Smooth muscle cell (in vitro differentiated cells): ENCODE data around the gene COQ2. TPM values are rescaled to one million over a fixed set of nuclear protein-coding genes. Genes with fewer than 3 reads are reported as not detected.
"Not testable (repeated sequence)": the region's sequence is repeated elsewhere in the genome, so short reads cannot be mapped to it uniquely, and the experiment has no call there.

Source experiments
- DNase-seq: peaks from one replicate; lab custom pipeline; 2025; ENCODE audit not compliant: unreplicated experiment; lab: John Stamatoyannopoulos, UW
- H2AFZ ChIP-seq: fragments of 200-600 bp; sonication (generic); 2 replicates; pipeline ENCODE4 v1.6.0; 2016; ENCODE audit warnings: antibody characterized with exemption, low read depth, mild to moderate bottlenecking
- H3F3A ChIP-seq: fragments of 200-600 bp; sonication (generic); 2 replicates; pipeline ENCODE4 v1.6.0; 2017; ENCODE audit warnings: antibody characterized with exemption, low read depth
- H3K27ac ChIP-seq: fragments of 200-600 bp; sonication (generic); 2 replicates; pipeline ENCODE4 v1.5.1; 2016; ENCODE audit warnings: low read depth, mild to moderate bottlenecking
- H3K27me3 ChIP-seq: fragments of 200-600 bp; sonication (generic); 2 replicates; pipeline ENCODE4 v1.6.1; 2016; ENCODE audit warnings: low read depth, mild to moderate bottlenecking
- H3K36me3 ChIP-seq: fragments of 200-600 bp; sonication (generic); 2 replicates; pipeline ENCODE4 v1.5.1; 2016; ENCODE audit warnings: low read depth
- H3K4me1 ChIP-seq: fragments of 200-600 bp; sonication (generic); 2 replicates; pipeline ENCODE4 v1.5.1; 2016; ENCODE audit warnings: low read depth
- H3K4me2 ChIP-seq: fragments of 200-600 bp; sonication (generic); 2 replicates; pipeline ENCODE4 v1.6.0; 2016; ENCODE audit warnings: mild to moderate bottlenecking
- H3K4me3 ChIP-seq: fragments of 200-600 bp; sonication (generic); 2 replicates; pipeline ENCODE4 v1.5.1; 2016; ENCODE audit warnings: mild to moderate bottlenecking
- H3K79me2 ChIP-seq: fragments of 200-600 bp; sonication (generic); 2 replicates; pipeline ENCODE4 v1.6.0; 2016; ENCODE audit warnings: low read depth, mild to moderate bottlenecking
- H3K9ac ChIP-seq: fragments of 200-600 bp; sonication (generic); 2 replicates; pipeline ENCODE4 v1.6.0; 2016; ENCODE audit warnings: low read depth
- H3K9me3 ChIP-seq: fragments of 200-600 bp; sonication (generic); replicated peaks from 2 replicates; pipeline ENCODE4 v1.5.1; 2016; ENCODE audit warnings: low read depth
- H4K20me1 ChIP-seq: fragments of 200-600 bp; sonication (generic); 2 replicates; pipeline ENCODE4 v1.6.0; 2016; ENCODE audit warnings: low read depth
- CTCF ChIP-seq: fragments of 200-600 bp; sonication (generic); IDR thresholded peaks from 2 replicates; pipeline ENCODE4 v1.5.1; 2017; ENCODE audit warnings: borderline replicate concordance, mild to moderate bottlenecking, antibody characterized with exemption; ENCODE audit not compliant: insufficient read depth, poor library complexity, severe bottlenecking
- WGBS: methylation state at CpG from one replicate; pipeline ENCODE4 v1.1.7; 2016; ENCODE audit warnings: low lambda C conversion rate; 5-methylcytosine and 5-hydroxymethylcytosine counted together
- polyA plus RNA-seq: library from polyadenylated mRNA; unstranded; fragments of >200 nt; fragmentation: Nextera tagmentation; extraction: Ambion mirVana; gene quantifications from 2 replicates; pipeline ENCODE4 v1.2.1, GENCODE V29; 2016
- total RNA-seq: library from RNA; depleted of rRNA; stranded (reverse); fragments of >200 nt; gene quantifications from 2 replicates; pipeline ENCODE4 v1.2.3, GENCODE V29; 2014

Gene COQ2
- total and polyA plus RNA-seq, 2 experiments from 2014 or later: 5.7 to 8.1 TPM

- TF ChIP-seq CTCF: no peak
- no peaks in the 10 kb centered on the region for H3K4me1 ChIP-seq
- H2AFZ ChIP-seq: no peak overlapping the region
- no peak overlapping the region for H3K4me3 ChIP-seq
- H3K4me2 ChIP-seq: no peak overlapping the region
- H3K9me3 ChIP-seq: no peaks in the 10 kb centered on the region
- no peak overlapping the region for H3K27ac ChIP-seq
- no peaks in the 10 kb centered on the region for H3K36me3 ChIP-seq
- no peaks in the 10 kb centered on the region for H3K79me2 ChIP-seq
- H3K9ac ChIP-seq: no peak overlapping the region
- peaks cover 8% of the 10 kb centered on the region for H3K27me3 ChIP-seq
- DNase-seq: no peak
- no peaks in the 10 kb centered on the region for H3F3A ChIP-seq
- WGBS: 52% methylated on average over 7 of the region's 7 CpGs
- no peaks in the 10 kb centered on the region for H4K20me1 ChIP-seq
Measured at GRCh38 chr4:83328521-83329187, 44.1 kb upstream of the COQ2 start.

- H4K20me1 ChIP-seq: no peaks in the 10 kb centered on the region
Measured at GRCh38 chr4:83326546-83326945, 41.9 kb upstream of the COQ2 start.

GRCh38 chr4:83325306-83325705 lies 40.7 kb upstream of the COQ2 start:
- not testable (repeated sequence) for H3K9me3 ChIP-seq, DNase-seq, H3K4me2 ChIP-seq, H3K27ac ChIP-seq, H3K36me3 ChIP-seq, H4K20me1 ChIP-seq, H3K27me3 ChIP-seq, H3K9ac ChIP-seq, H2AFZ ChIP-seq, H3K4me3 ChIP-seq, H3F3A ChIP-seq, H3K4me1 ChIP-seq, H3K79me2 ChIP-seq
- 94% methylated on average over 4 of the region's 4 CpGs for WGBS

More at GRCh38 chr4:83326546-83326945, 41.9 kb upstream of the COQ2 start:
- Histone ChIP-seq H3K27ac (no peak overlapping the region), H3K4me3 (no peak overlapping the region), H3K9ac (no peak overlapping the region), H3K4me2 (no peak overlapping the region), H3K79me2 (no peaks in the 10 kb centered on the region), H3K36me3 (no peaks in the 10 kb centered on the region), H3K4me1 (no peaks in the 10 kb centered on the region), H3F3A (no peaks in the 10 kb centered on the region), H2AFZ (no peak overlapping the region), H3K9me3 (no peaks in the 10 kb centered on the region), H3K27me3 (no peaks in the 10 kb centered on the region)
- no peak for TF ChIP-seq CTCF
- WGBS: 86% methylated on average over 8 of the region's 8 CpGs
- DNase-seq: no peak

- Histone ChIP-seq H3K9ac (no peak overlapping the region), H3F3A (no peaks in the 10 kb centered on the region), H3K79me2 (no peaks in the 10 kb centered on the region), H2AFZ (no peak overlapping the region), H3K27ac (no peak overlapping the region), H3K27me3 (no peaks in the 10 kb centered on the region), H3K36me3 (no peaks in the 10 kb centered on the region), H3K4me3 (no peak overlapping the region), H3K9me3 (no peaks in the 10 kb centered on the region), H4K20me1 (no peaks in the 10 kb centered on the region), H3K4me1 (no peaks in the 10 kb centered on the region), H3K4me2 (no peak overlapping the region)
- no peak for TF ChIP-seq CTCF
- no peak for DNase-seq
- 89% methylated on average over 3 of the region's 3 CpGs for WGBS
Measured at GRCh38 chr4:83323136-83323535, 38.5 kb upstream of the COQ2 start.
